Chondrocyte (in vitro differentiated cells): ENCODE data around the gene FAM240B. TPM values are rescaled to one million over a fixed set of nuclear protein-coding genes. Genes with fewer than 3 reads are reported as not detected.

ENCODE experiments used
- DNase-seq: peaks from one replicate; pipeline ENCODE4 v3.0.0; 2021; ENCODE audit warnings: mixed read lengths, low spot score
- H3K27ac Mint-ChIP-seq: one replicate; pipeline ENCODE4 v1.8.0; 2021; ENCODE audit warnings: mild to moderate bottlenecking, moderate library complexity, mixed read lengths; ENCODE audit not compliant: unreplicated experiment
- H3K27me3 Mint-ChIP-seq: 2 replicates; pipeline ENCODE4 v1.8.0; 2021; ENCODE audit warnings: low read depth, mixed read lengths
- H3K36me3 Mint-ChIP-seq: 2 replicates; pipeline ENCODE4 v1.8.0; 2021; ENCODE audit warnings: low read depth, mixed read lengths
- H3K4me1 Mint-ChIP-seq: 2 replicates; pipeline ENCODE4 v1.8.0; 2021; ENCODE audit warnings: low read depth, mild to moderate bottlenecking, mixed read lengths
- H3K4me3 Mint-ChIP-seq: one replicate; pipeline ENCODE4 v1.8.0; 2021; ENCODE audit warnings: mild to moderate bottlenecking, moderate library complexity, mixed read lengths; ENCODE audit not compliant: unreplicated experiment
- H3K9me3 Mint-ChIP-seq: 2 replicates; pipeline ENCODE4 v1.8.0; 2021; ENCODE audit warnings: low read depth, mixed read lengths
- total RNA-seq: library from RNA; stranded (reverse); gene quantifications from 3 replicates; pipeline ENCODE4 v1.2.1, GENCODE V29; 2021
- TF ChIP-seq, protein P1 (sequence below): fragments of 200-600 bp; sonication (generic); IDR thresholded peaks from 2 replicates; pipeline ENCODE4 v1.5.0; 2021; ENCODE audit warnings: antibody characterized with exemption, mild to moderate bottlenecking, moderate library complexity

The FAM240B gene
- total RNA-seq, 1 donor from 2014 or later, result not detected

- H3K27ac Mint-ChIP-seq, result no peak overlapping the region
- TF ChIP-seq, protein P1, sequence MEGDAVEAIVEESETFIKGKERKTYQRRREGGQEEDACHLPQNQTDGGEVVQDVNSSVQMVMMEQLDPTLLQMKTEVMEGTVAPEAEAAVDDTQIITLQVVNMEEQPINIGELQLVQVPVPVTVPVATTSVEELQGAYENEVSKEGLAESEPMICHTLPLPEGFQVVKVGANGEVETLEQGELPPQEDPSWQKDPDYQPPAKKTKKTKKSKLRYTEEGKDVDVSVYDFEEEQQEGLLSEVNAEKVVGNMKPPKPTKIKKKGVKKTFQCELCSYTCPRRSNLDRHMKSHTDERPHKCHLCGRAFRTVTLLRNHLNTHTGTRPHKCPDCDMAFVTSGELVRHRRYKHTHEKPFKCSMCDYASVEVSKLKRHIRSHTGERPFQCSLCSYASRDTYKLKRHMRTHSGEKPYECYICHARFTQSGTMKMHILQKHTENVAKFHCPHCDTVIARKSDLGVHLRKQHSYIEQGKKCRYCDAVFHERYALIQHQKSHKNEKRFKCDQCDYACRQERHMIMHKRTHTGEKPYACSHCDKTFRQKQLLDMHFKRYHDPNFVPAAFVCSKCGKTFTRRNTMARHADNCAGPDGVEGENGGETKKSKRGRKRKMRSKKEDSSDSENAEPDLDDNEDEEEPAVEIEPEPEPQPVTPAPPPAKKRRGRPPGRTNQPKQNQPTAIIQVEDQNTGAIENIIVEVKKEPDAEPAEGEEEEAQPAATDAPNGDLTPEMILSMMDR, result no peak
- H3K4me1 Mint-ChIP-seq, result peaks cover 9% of the 10 kb centered on the region
- peaks cover 2% of the 10 kb centered on the region for H3K36me3 Mint-ChIP-seq
- H3K27me3 Mint-ChIP-seq, result no peaks in the 10 kb centered on the region
- DNase-seq, result no peak
- H3K9me3 Mint-ChIP-seq, result no peaks in the 10 kb centered on the region
- H3K4me3 Mint-ChIP-seq, result no peak overlapping the region
These were observed 22.1 kb downstream of the FAM240B start for GRCh38 chr9:38697776-38698300.

- no peak for DNase-seq
- Mint-ChIP-seq H3K27me3 (no peaks in the 10 kb centered on the region), H3K9me3 (no peaks in the 10 kb centered on the region), H3K4me1 (peaks cover 9% of the 10 kb centered on the region), H3K27ac (no peak overlapping the region), H3K4me3 (no peak overlapping the region), H3K36me3 (peaks cover 2% of the 10 kb centered on the region)
- TF ChIP-seq, protein P1, result no peak
These were observed 22.9 kb downstream of the FAM240B start for GRCh38 chr9:38696999-38697398.

DNA sequence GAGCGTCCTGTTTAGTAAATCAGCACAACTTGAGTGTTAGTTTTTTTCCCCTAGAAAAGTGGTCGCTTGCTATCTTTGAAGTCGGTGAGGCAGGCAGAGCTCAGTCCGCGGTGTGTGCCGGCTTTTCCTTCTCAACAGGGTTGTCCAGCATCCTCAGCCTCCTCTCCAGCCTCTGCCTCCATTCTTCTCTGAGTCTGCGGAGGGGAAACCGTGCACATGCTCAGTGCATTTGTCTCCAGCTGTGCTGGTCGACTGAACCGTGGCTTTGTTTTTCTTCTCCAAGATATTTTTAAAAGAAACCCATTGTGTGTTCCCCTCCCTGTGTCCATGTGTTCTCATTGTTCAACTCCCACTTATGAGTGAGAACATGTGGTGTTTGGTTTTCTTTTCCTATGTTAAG lies 25.3 kb downstream of the FAM240B start:
- H3K9me3 Mint-ChIP-seq, result no peaks in the 10 kb centered on the region
- H3K27ac Mint-ChIP-seq, result no peak overlapping the region
- peaks cover 13% of the 10 kb centered on the region for H3K4me1 Mint-ChIP-seq
- no peak for DNase-seq
- H3K36me3 Mint-ChIP-seq, result no peaks in the 10 kb centered on the region
- TF ChIP-seq, protein P1, result no peak
- no peak overlapping the region for H3K4me3 Mint-ChIP-seq
- no peaks in the 10 kb centered on the region for H3K27me3 Mint-ChIP-seq

DNA sequence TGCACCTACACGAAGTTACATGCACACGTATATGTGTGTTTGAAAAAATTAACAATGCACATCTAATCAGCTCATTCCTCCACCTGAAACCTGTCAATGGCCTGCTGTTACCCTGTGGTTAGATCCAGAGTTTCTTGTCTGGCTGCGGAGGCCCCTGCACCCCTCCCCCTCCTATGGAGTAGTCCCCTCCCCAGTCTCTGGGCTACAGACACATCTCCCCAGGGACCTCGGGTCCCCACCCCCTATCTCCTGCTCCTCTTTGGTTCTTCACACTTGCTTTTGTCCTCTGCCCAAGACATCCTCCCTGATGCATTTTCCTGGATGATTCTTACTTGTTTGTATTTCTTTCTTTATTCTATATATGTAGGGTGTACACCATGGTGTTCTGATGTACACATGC lies 27.2 kb downstream of the FAM240B start:
- no peak overlapping the region for H3K4me3 Mint-ChIP-seq
- TF ChIP-seq, protein P1, result no peak
- no peaks in the 10 kb centered on the region for H3K9me3 Mint-ChIP-seq
- H3K27ac Mint-ChIP-seq, result no peak overlapping the region
- no peak for DNase-seq
- H3K36me3 Mint-ChIP-seq, result no peaks in the 10 kb centered on the region
- no peaks in the 10 kb centered on the region for H3K27me3 Mint-ChIP-seq
- peaks cover 22% of the 10 kb centered on the region for H3K4me1 Mint-ChIP-seq

DNA sequence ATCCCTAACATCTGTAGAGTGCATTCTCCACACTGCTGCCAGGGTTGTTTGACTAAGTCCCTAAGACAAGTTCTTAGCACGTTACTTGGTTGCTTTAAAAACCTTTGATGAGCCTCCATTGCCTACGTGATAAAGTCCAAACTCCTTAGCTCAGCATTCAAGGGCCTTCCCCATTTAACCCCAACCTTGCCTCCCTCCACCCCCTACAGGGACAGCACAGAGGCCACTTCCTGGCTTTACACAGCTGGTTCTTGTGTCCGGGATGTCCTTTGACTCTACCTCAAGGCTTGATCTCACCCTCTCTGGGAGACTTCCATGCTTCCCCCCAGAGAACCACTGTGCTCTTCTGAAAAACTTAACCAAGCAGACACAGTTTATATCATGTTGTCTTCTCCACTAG lies 29.4 kb downstream of the FAM240B start:
- H3K27me3 Mint-ChIP-seq, result no peaks in the 10 kb centered on the region
- TF ChIP-seq, protein P1, result no peak
- H3K36me3 Mint-ChIP-seq, result no peaks in the 10 kb centered on the region
- no peak overlapping the region for H3K27ac Mint-ChIP-seq
- no peak overlapping the region for H3K4me3 Mint-ChIP-seq
- DNase-seq, result no peak
- peaks cover 29% of the 10 kb centered on the region for H3K4me1 Mint-ChIP-seq
- H3K9me3 Mint-ChIP-seq, result no peaks in the 10 kb centered on the region
